ENCODE data around the gene PMS1. TPM values are rescaled to one million over a fixed set of nuclear protein-coding genes. Genes with fewer than 3 reads are reported as not detected.
"Not testable (repeated sequence)": the region's sequence is repeated elsewhere in the genome, so short reads cannot be mapped to it uniquely, and the experiment has no call there.

Gene PMS1
- total RNA-seq, 1 donor from 2014 or later, result 55.9 TPM

- H3K27ac Mint-ChIP-seq, result no peak overlapping the region
- no peak for DNase-seq (ENCODE audit: low spot score)
- intact Hi-C loops (cut with micrococcal nuclease), result no loop called here
- H3K4me3 Mint-ChIP-seq, result no peak overlapping the region
- peaks cover 2% of the 10 kb centered on the region for H3K27me3 Mint-ChIP-seq (ENCODE audit: insufficient read depth)
- H3K36me3 Mint-ChIP-seq (ENCODE audit: low read depth), result peaks cover 13% of the 10 kb centered on the region
- H3K4me1 Mint-ChIP-seq (ENCODE audit: low read depth), result no peaks in the 10 kb centered on the region
- H3K9me3 Mint-ChIP-seq, result peaks cover 3% of the 10 kb centered on the region
These were observed 96.7 kb downstream of the PMS1 start for GRCh38 chr2:189880832-189881492.

GRCh38 chr2:189885368-189885767 lies 101.1 kb downstream of the PMS1 start:
- H3K27ac Mint-ChIP-seq, result no peak overlapping the region
- intact Hi-C loops (cut with micrococcal nuclease), result no loop called here
- H3K36me3 Mint-ChIP-seq (ENCODE audit: low read depth), result no peaks in the 10 kb centered on the region
- H3K4me1 Mint-ChIP-seq (ENCODE audit: low read depth), result no peaks in the 10 kb centered on the region
- H3K9me3 Mint-ChIP-seq, result no peaks in the 10 kb centered on the region
- H3K27me3 Mint-ChIP-seq (ENCODE audit: insufficient read depth), result peaks cover 9% of the 10 kb centered on the region
- no peak for DNase-seq (ENCODE audit: low spot score)
- H3K4me3 Mint-ChIP-seq, result no peak overlapping the region

- H3K4me3 Mint-ChIP-seq; H3K4me1 Mint-ChIP-seq (ENCODE audit: low read depth); intact Hi-C loops (cut with micrococcal nuclease); H3K9me3 Mint-ChIP-seq; H3K36me3 Mint-ChIP-seq (ENCODE audit: low read depth); DNase-seq (ENCODE audit: low spot score); H3K27ac Mint-ChIP-seq: not testable (repeated sequence)
- peaks cover 15% of the 10 kb centered on the region for H3K27me3 Mint-ChIP-seq (ENCODE audit: insufficient read depth)
These were observed 108.5 kb downstream of the PMS1 start for GRCh38 chr2:189892546-189893294.

- no peak for DNase-seq (ENCODE audit: low spot score)
- H3K27ac Mint-ChIP-seq, result no peak overlapping the region
- intact Hi-C loops (cut with micrococcal nuclease), result no loop called here
- H3K36me3 Mint-ChIP-seq (ENCODE audit: low read depth), result no peaks in the 10 kb centered on the region
- no peaks in the 10 kb centered on the region for H3K9me3 Mint-ChIP-seq
- no peak overlapping the region for H3K4me3 Mint-ChIP-seq
- no peaks in the 10 kb centered on the region for H3K4me1 Mint-ChIP-seq (ENCODE audit: low read depth)
- H3K27me3 Mint-ChIP-seq (ENCODE audit: insufficient read depth), result peaks cover 10% of the 10 kb centered on the region
These were observed 112.6 kb downstream of the PMS1 start for GRCh38 chr2:189896809-189897208.

GRCh38 chr2:189899101-189899500 lies 114.9 kb downstream of the PMS1 start:
- intact Hi-C loops (cut with micrococcal nuclease), result no loop called here
- Mint-ChIP-seq H3K36me3 (ENCODE audit: low read depth) (no peaks in the 10 kb centered on the region), H3K4me3 (no peak overlapping the region), H3K9me3 (no peaks in the 10 kb centered on the region), H3K4me1 (ENCODE audit: low read depth) (no peaks in the 10 kb centered on the region), H3K27me3 (ENCODE audit: insufficient read depth) (peaks cover 10% of the 10 kb centered on the region), H3K27ac (no peak overlapping the region)
- no peak for DNase-seq (ENCODE audit: low spot score)

GRCh38 chr2:189900726-189901125 lies 116.5 kb downstream of the PMS1 start:
- Mint-ChIP-seq H3K9me3 (no peaks in the 10 kb centered on the region), H3K27me3 (ENCODE audit: insufficient read depth) (peaks cover 8% of the 10 kb centered on the region), H3K4me3 (no peak overlapping the region), H3K36me3 (ENCODE audit: low read depth) (no peaks in the 10 kb centered on the region), H3K27ac (no peak overlapping the region), H3K4me1 (ENCODE audit: low read depth) (no peaks in the 10 kb centered on the region)
- DNase-seq (ENCODE audit: low spot score), result no peak
- intact Hi-C loops (cut with micrococcal nuclease), result no loop called here

GRCh38 chr2:189901664-189902063 lies 117.4 kb downstream of the PMS1 start:
- DNase-seq (ENCODE audit: low spot score), result no peak
- Mint-ChIP-seq H3K27me3 (ENCODE audit: insufficient read depth) (peaks cover 8% of the 10 kb centered on the region), H3K27ac (no peak overlapping the region), H3K4me1 (ENCODE audit: low read depth) (no peaks in the 10 kb centered on the region), H3K36me3 (ENCODE audit: low read depth) (no peaks in the 10 kb centered on the region), H3K9me3 (no peaks in the 10 kb centered on the region), H3K4me3 (no peak overlapping the region)
- intact Hi-C loops (cut with micrococcal nuclease), result no loop called here

- Mint-ChIP-seq H3K27ac (no peak overlapping the region), H3K9me3 (no peaks in the 10 kb centered on the region), H3K4me3 (no peak overlapping the region), H3K36me3 (ENCODE audit: low read depth) (no peaks in the 10 kb centered on the region), H3K4me1 (ENCODE audit: low read depth) (no peaks in the 10 kb centered on the region), H3K27me3 (ENCODE audit: insufficient read depth) (peaks cover 20% of the 10 kb centered on the region)
- DNase-seq (ENCODE audit: low spot score), result no peak
- intact Hi-C loops (cut with micrococcal nuclease), result no loop called here
These were observed 129.6 kb downstream of the PMS1 start for GRCh38 chr2:189913821-189914220.

GRCh38 chr2:189916651-189917050 lies 132.4 kb downstream of the PMS1 start:
- DNase-seq (ENCODE audit: low spot score), result no peak
- intact Hi-C loops (cut with micrococcal nuclease), result no loop called here
- peaks cover 22% of the 10 kb centered on the region for H3K27me3 Mint-ChIP-seq (ENCODE audit: insufficient read depth)
- H3K4me3 Mint-ChIP-seq, result no peak overlapping the region
- H3K36me3 Mint-ChIP-seq (ENCODE audit: low read depth), result no peaks in the 10 kb centered on the region
- no peak overlapping the region for H3K27ac Mint-ChIP-seq
- no peaks in the 10 kb centered on the region for H3K4me1 Mint-ChIP-seq (ENCODE audit: low read depth)
- no peaks in the 10 kb centered on the region for H3K9me3 Mint-ChIP-seq

Other genes with a start within 250 kb of the PMS1 start
- gene SLC40A1, start 203.7 kb upstream of the PMS1 start, total RNA-seq, result 0.86 and 1.2 TPM in 2 replicates
- 58.4 and 61.2 TPM in 2 replicates for gene ASNSD1, start 123.0 kb upstream of the PMS1 start, total RNA-seq
- 4.2 and 5.8 TPM in 2 replicates for gene ANKAR, start 109.8 kb upstream of the PMS1 start, total RNA-seq
- gene OSGEPL1, start 21.7 kb upstream of the PMS1 start, total RNA-seq, result 8.3 and 11.4 TPM in 2 replicates
- gene ORMDL1, start 111 bp upstream of the PMS1 start, total RNA-seq, result 78.7 and 80.1 TPM in 2 replicates